Esophagus muscularis mucosa (tissue), 4 donors: ENCODE data around the gene CH25H.

Experiments
- EP300 ChIP-seq: sonication (generic); formaldehyde crosslinking; IDR thresholded peaks from one replicate; pipeline ENCODE4 v1.6.1; 2017; ENCODE audit warnings: antibody characterized with exemption
- POLR2AphosphoS5 ChIP-seq, 2 donors: sonication (generic); formaldehyde crosslinking; IDR thresholded peaks; one replicate each; pipeline ENCODE4 v1.6.1; 2017; ENCODE audit warnings: antibody characterized with exemption in 2 of 2
- TF ChIP-seq, protein P1 (sequence below), 3 experiments: fragments of 200-600 bp in 2 of 3; fragments of 450-650 bp in 1 of 3; sonication (generic) in 2 of 3; IDR thresholded peaks; one replicate each; pipeline ENCODE4 v1.5.1; 2017 to 2019; ENCODE audit warnings: antibody characterized with exemption in 3 of 3, mild to moderate bottlenecking in 2 of 3, moderate library complexity in 1 of 3

DNA sequence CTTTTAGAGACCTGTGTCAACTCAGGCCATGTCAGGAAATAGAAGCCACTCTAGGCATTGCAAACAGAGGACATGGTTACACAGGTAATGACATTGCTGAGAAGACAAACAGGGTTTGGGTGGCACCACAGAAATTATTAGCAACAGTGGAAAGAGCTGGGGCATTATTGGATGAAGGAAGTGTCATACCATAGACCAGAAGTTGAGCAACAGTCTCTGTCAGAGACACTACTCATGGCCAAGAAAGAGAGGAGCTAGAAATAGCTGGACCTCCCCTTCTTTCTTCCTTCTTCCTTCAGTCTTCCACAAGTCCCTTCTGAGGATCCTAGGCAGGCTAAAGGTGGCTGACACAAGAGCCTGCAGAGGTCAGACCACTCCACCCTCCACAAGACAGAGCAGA lies 48.7 kb upstream of the CH25H start:
- TF ChIP-seq, protein P1, sequence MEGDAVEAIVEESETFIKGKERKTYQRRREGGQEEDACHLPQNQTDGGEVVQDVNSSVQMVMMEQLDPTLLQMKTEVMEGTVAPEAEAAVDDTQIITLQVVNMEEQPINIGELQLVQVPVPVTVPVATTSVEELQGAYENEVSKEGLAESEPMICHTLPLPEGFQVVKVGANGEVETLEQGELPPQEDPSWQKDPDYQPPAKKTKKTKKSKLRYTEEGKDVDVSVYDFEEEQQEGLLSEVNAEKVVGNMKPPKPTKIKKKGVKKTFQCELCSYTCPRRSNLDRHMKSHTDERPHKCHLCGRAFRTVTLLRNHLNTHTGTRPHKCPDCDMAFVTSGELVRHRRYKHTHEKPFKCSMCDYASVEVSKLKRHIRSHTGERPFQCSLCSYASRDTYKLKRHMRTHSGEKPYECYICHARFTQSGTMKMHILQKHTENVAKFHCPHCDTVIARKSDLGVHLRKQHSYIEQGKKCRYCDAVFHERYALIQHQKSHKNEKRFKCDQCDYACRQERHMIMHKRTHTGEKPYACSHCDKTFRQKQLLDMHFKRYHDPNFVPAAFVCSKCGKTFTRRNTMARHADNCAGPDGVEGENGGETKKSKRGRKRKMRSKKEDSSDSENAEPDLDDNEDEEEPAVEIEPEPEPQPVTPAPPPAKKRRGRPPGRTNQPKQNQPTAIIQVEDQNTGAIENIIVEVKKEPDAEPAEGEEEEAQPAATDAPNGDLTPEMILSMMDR (IDR thresholded peaks at IDR 0.05): no peak
- TF ChIP-seq POLR2AphosphoS5 (IDR thresholded peaks at IDR 0.05) (no peak), EP300 (no peak)
